Vagina (tissue), 2 donors: ENCODE results near the gene GKN1. TPM values are rescaled to one million over a fixed set of nuclear protein-coding genes. Genes with fewer than 3 reads are reported as not detected.
A peak's percentile ranks its signal among the peaks of the same experiment; 100 is the strongest.

Experiments
- DNase-seq, 2 donors: peaks; one replicate each; pipeline ENCODE4 v3.0.0-alpha.2; 2017; ENCODE audit errors: extremely low spot score in 2 of 2
- H3K27ac ChIP-seq: fragments of 200-600 bp; sonication (generic); one replicate; pipeline ENCODE4 v1.5.1; 2019
- H3K27me3 ChIP-seq: fragments of 200-600 bp; sonication (generic); one replicate; pipeline ENCODE4 v1.5.1; 2019
- H3K36me3 ChIP-seq, 2 donors: fragments of 200-600 bp; sonication (generic); one replicate each; pipeline ENCODE4 v1.5.1; 2017 to 2019
- H3K4me1 ChIP-seq: fragments of 200-600 bp; sonication (generic); one replicate; pipeline ENCODE4 v1.5.1; 2019
- H3K4me3 ChIP-seq, 2 donors: fragments of 200-600 bp; sonication (generic); 1 replicate in 1 of 2; 2 replicates in 1 of 2; pipeline ENCODE4 v1.5.1; 2016 to 2019
- H3K9me3 ChIP-seq: fragments of 200-600 bp; sonication (generic); one replicate; pipeline ENCODE4 v1.5.1; 2019
- POLR2A ChIP-seq, 2 donors: fragments of 450-650 bp; IDR thresholded peaks; one replicate each; pipeline ENCODE4 v1.6.1; 2017; ENCODE audit warnings: antibody characterized with exemption in 2 of 2, mild to moderate bottlenecking in 2 of 2, moderate library complexity in 2 of 2
- POLR2AphosphoS5 ChIP-seq, 2 donors: sonication (generic); formaldehyde crosslinking; IDR thresholded peaks; one replicate each; pipeline ENCODE4 v1.9.0; 2017; ENCODE audit warnings: antibody characterized with exemption in 2 of 2, mild to moderate bottlenecking in 2 of 2, low read depth in 1 of 2; ENCODE audit not compliant: insufficient read depth in 1 of 2
- intact Hi-C: fragments of 100-400 bp; cut with DNase I; formaldehyde crosslinking; loops from one replicate; pipeline ENCODE4 v1.15.1; 2023
- total RNA-seq: library from RNA; depleted of rRNA; stranded (reverse); fragments of >200 nt; gene quantifications from one replicate; pipeline ENCODE4 v1.2.3, GENCODE V29; 2016
- TF ChIP-seq, protein P1 (sequence below), 3 experiments: fragments of 450-650 bp in 2 of 3; fragments of 200-600 bp in 1 of 3; sonication (generic) in 1 of 3; IDR thresholded peaks; one replicate each; pipeline ENCODE4 v1.5.1; 2017 to 2019; ENCODE audit warnings: antibody characterized with exemption in 3 of 3, mild to moderate bottlenecking in 2 of 3, moderate library complexity in 2 of 3

The GKN1 gene
- total RNA-seq, 1 donor from 2014 or later = not detected

- TF ChIP-seq POLR2AphosphoS5 (IDR thresholded peaks at IDR 0.05; ENCODE audit: insufficient read depth in 1 of 2, low read depth in 1 of 2) = no peak
- no peak for TF ChIP-seq POLR2A (IDR thresholded peaks at IDR 0.05)
- TF ChIP-seq, protein P1, sequence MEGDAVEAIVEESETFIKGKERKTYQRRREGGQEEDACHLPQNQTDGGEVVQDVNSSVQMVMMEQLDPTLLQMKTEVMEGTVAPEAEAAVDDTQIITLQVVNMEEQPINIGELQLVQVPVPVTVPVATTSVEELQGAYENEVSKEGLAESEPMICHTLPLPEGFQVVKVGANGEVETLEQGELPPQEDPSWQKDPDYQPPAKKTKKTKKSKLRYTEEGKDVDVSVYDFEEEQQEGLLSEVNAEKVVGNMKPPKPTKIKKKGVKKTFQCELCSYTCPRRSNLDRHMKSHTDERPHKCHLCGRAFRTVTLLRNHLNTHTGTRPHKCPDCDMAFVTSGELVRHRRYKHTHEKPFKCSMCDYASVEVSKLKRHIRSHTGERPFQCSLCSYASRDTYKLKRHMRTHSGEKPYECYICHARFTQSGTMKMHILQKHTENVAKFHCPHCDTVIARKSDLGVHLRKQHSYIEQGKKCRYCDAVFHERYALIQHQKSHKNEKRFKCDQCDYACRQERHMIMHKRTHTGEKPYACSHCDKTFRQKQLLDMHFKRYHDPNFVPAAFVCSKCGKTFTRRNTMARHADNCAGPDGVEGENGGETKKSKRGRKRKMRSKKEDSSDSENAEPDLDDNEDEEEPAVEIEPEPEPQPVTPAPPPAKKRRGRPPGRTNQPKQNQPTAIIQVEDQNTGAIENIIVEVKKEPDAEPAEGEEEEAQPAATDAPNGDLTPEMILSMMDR (IDR thresholded peaks at IDR 0.05) = peak; percentile 63 to 90 (median 84)
Measured at GRCh38 chr2:69012310-69013141, 38.1 kb downstream of the GKN1 start.

DNA sequence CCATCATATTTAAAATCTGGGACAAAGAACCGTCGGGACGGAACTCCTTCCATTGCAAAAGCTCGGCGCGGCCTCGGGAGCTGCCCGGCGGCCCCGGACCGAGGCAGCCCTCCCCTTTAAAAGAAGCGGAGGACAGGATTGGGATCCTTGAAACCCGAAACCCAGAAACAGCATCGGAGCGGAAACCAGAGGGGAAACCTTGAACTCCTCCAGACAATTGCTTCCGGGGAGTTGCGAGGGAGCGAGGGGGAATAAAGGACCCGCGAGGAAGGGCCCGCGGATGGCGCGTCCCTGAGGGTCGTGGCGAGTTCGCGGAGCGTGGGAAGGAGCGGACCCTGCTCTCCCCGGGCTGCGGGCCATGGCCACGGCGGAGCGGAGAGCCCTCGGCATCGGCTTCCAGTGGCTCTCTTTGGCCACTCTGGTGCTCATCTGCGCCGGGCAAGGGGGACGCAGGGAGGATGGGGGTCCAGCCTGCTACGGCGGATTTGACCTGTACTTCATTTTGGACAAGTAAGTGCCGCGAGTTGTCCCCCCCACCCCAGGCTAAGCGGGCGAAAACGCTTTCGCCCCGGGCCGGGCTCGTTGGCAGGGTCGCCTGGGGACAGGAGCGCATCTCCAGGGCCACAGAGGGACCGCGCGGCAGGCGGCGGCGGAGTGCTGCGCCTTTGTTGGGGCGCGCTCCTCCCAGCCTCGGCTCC lies 38.9 kb downstream of the GKN1 start, which contains the start of gene ANTXR1:
Gene ANTXR1 (plus strand): TSS at position 38 of the 698 bp plus-strand sequence. CDS start 321 bp downstream, at position 359.
- H3K9me3 ChIP-seq = no peaks in the 10 kb centered on the region
- H3K27ac ChIP-seq = peak within 1 kb of the TSS; percentile 95
- no peaks in the 10 kb centered on the region for H3K27me3 ChIP-seq
- intact Hi-C loops = loop anchor here (2.0 kb wide), 1 partner anchor 294 kb away; no protein-coding TSS in a partner anchor
- H3K4me3 ChIP-seq = peak within 1 kb of the TSS; percentile 81 to 86
- peaks cover 44% of the 10 kb centered on the region for H3K4me1 ChIP-seq
- TF ChIP-seq POLR2AphosphoS5 (IDR thresholded peaks at IDR 0.05; ENCODE audit: insufficient read depth in 1 of 2, low read depth in 1 of 2) (peak in 1 of 2 donors; percentile 86), POLR2A (IDR thresholded peaks at IDR 0.05) (no peak)
- H3K36me3 ChIP-seq = no peaks in the 10 kb centered on the region
- DNase-seq = peak in 1 of 2 donors; percentile 89

More at GRCh38 chr2:69012310-69013141, 38.1 kb downstream of the GKN1 start:
- H3K4me3 ChIP-seq = peak overlapping the region; percentile 81 to 86
- intact Hi-C loops = loop anchor here (2.0 kb wide), 1 partner anchor 294 kb away; no protein-coding TSS in a partner anchor
- H3K27ac ChIP-seq = peak overlapping the region; percentile 95
- H3K27me3 ChIP-seq = no peaks in the 10 kb centered on the region
- no peaks in the 10 kb centered on the region for H3K36me3 ChIP-seq
- peaks cover 36% of the 10 kb centered on the region for H3K4me1 ChIP-seq
- no peaks in the 10 kb centered on the region for H3K9me3 ChIP-seq
- no peak for DNase-seq

DNA sequence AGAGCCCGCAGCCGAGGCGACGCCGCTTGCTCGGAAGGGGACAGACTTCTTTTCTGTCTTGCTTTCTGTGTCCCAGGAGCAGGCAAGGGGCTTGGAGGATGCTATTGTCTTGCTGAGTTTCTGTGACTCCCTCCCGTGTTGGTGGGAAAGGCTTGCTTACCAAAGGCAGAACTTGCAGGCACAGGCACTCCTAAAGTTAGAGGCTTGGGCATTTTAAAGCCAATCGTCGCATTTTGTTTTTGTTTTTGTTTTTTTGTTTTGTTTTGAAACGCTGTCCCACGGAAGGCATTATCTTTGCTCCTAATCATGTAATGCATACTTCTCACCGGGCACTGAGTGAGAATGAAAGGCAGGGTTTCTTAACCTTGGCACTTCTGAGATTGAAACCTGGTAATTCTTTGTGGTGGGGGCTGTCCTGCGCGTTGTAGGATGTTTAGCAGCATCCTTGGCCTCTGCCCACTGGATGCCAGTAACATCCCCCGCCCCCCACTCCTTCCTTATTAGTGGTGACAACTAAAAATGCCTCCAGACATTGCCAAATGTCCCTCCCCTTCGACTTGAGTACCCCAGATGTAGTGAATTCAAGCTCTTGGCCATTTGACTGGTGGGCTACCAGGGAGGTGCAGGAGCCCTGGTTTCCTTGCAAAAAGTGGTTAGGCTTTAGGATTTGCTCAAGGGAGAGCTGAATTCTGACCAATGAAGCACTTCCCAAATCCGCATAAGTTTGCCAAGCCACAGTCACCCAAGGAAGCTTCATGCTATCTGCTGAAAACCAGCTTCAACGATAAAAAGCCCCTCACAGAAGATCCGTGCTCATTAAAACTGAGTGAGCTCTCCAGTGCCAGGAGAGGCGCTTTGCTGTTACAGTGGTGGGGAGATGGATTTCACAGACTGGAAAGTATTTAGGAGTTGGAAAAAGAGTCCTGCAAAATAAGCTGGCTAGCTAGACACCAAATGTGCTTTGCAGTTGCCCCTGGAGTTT lies 39.7 kb downstream of the GKN1 start:
- no peak for TF ChIP-seq POLR2AphosphoS5 (IDR thresholded peaks at IDR 0.05; ENCODE audit: insufficient read depth in 1 of 2, low read depth in 1 of 2)
- TF ChIP-seq, protein P1 (IDR thresholded peaks at IDR 0.05) = peak in 1 of 3 experiments; percentile 12
- no peak for TF ChIP-seq POLR2A (IDR thresholded peaks at IDR 0.05)
- no peaks in the 10 kb centered on the region for H3K36me3 ChIP-seq
- peak in 1 of 2 donors; percentile 85 for DNase-seq
- H3K4me1 ChIP-seq = peaks cover 49% of the 10 kb centered on the region
- no peaks in the 10 kb centered on the region for H3K9me3 ChIP-seq
- peak overlapping the region; percentile 95 for H3K27ac ChIP-seq
- intact Hi-C loops = loop anchor here (2.0 kb wide), 1 partner anchor 293 kb away; no protein-coding TSS in a partner anchor
- H3K4me3 ChIP-seq = peak overlapping the region; percentile 81 to 86
- H3K27me3 ChIP-seq = no peaks in the 10 kb centered on the region

DNA sequence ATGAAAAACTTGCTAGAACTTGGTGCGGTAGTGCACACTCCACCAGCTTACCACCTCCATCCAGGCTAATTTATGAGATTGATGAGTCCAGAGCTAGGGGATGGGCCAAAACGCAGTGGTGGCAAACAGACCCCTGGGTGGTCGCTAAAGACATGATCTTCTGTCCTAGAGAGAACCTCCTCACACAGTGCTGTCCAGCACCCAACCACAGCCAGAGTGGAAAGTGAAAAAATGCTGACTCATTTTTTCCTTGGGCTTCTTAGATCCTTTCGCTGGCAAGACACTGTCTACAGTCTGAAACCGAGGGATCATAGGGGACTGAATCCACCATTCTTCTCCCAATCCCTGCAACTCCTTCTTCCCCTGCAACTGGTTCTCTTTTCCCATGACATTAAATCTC lies 42.6 kb downstream of the GKN1 start:
- no peak overlapping the region for H3K27ac ChIP-seq
- no peak for TF ChIP-seq POLR2A (IDR thresholded peaks at IDR 0.05)
- TF ChIP-seq POLR2AphosphoS5 (IDR thresholded peaks at IDR 0.05; ENCODE audit: insufficient read depth in 1 of 2, low read depth in 1 of 2) = no peak
- TF ChIP-seq, protein P1 (IDR thresholded peaks at IDR 0.05) = no peak
- no peaks in the 10 kb centered on the region for H3K9me3 ChIP-seq
- H3K4me1 ChIP-seq = peaks cover 76% of the 10 kb centered on the region
- H3K4me3 ChIP-seq = peak overlapping the region in 1 of 2 donors; percentile 0
- no peaks in the 10 kb centered on the region for H3K27me3 ChIP-seq
- no peaks in the 10 kb centered on the region for H3K36me3 ChIP-seq
- intact Hi-C loops = no loop called here
- peak in 1 of 2 donors; percentile 78 for DNase-seq
